Measurements from ENCODE around the gene CBFA2T3. TPM values are rescaled to one million over a fixed set of nuclear protein-coding genes. Genes with fewer than 3 reads are reported as not detected.
A peak's percentile ranks its signal among the peaks of the same experiment; 100 is the strongest.
"Not testable (repeated sequence)": the region's sequence is repeated elsewhere in the genome, so short reads cannot be mapped to it uniquely, and the experiment has no call there.

CBFA2T3 gene
- total RNA-seq, 2 donors from 2014 or later = 0.19 TPM; not detected in 1

- Mint-ChIP-seq H3K9me3 (no peaks in the 10 kb centered on the region), H3K27me3 (peaks cover 10% of the 10 kb centered on the region), H3K36me3 (ENCODE audit: low read depth) (no peaks in the 10 kb centered on the region), H3K4me1 (peaks cover 3% of the 10 kb centered on the region), H3K4me3 (no peak overlapping the region), H3K27ac (no peak overlapping the region)
- ATAC-seq (replicated peaks) = no peak
These were observed 40.7 kb upstream of the CBFA2T3 start for GRCh38 chr16:89017543-89018281.

GRCh38 chr16:89016561-89016960, 39.6 kb upstream of the CBFA2T3 start:
- not testable (repeated sequence) for ATAC-seq (replicated peaks); H3K27ac Mint-ChIP-seq; H3K4me1 Mint-ChIP-seq; H3K4me3 Mint-ChIP-seq; H3K36me3 Mint-ChIP-seq (ENCODE audit: low read depth); H3K9me3 Mint-ChIP-seq
- H3K27me3 Mint-ChIP-seq = peaks cover 16% of the 10 kb centered on the region

DNA sequence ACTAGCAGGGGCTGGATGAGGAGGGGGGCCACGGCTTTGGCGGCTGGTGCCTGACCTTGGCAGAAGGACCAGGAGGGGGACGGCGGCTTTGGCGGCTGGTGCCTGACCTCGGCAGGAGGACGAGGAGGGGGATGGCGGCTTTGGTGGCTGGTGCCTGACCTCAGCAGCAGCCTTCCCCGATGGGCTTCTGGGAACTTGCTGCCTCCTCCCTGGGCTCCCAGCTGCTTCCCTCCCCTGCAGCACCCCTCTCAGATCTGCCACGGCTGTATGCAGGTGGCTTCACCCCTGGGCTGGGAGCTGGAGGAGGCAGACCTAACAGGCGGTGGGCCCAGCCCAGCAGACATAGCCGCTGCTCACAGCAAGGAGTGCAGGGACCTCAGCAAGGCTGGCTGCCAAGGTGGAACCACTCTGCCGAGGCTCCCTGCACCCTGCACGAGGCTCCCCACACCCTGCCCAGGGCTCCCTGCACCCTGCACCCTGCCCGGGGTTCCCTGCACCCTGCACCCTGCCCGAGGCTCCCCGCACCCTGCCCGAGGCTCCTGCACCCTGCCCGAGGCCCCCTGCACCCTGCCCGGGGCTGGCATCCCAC, 38.4 kb upstream of the CBFA2T3 start:
- no peak for ATAC-seq (replicated peaks)
- no peaks in the 10 kb centered on the region for H3K9me3 Mint-ChIP-seq
- H3K4me1 Mint-ChIP-seq = peaks cover 4% of the 10 kb centered on the region
- H3K27me3 Mint-ChIP-seq = peaks cover 16% of the 10 kb centered on the region
- no peak overlapping the region for H3K4me3 Mint-ChIP-seq
- H3K27ac Mint-ChIP-seq = no peak overlapping the region
- H3K36me3 Mint-ChIP-seq (ENCODE audit: low read depth) = no peaks in the 10 kb centered on the region

GRCh38 chr16:89014403-89015230, 37.6 kb upstream of the CBFA2T3 start:
- ATAC-seq (replicated peaks) = no peak
- Mint-ChIP-seq H3K36me3 (ENCODE audit: low read depth) (no peaks in the 10 kb centered on the region), H3K4me1 (peaks cover 4% of the 10 kb centered on the region), H3K9me3 (no peaks in the 10 kb centered on the region), H3K4me3 (no peak overlapping the region), H3K27me3 (peaks cover 20% of the 10 kb centered on the region), H3K27ac (no peak overlapping the region)

GRCh38 chr16:89013692-89014402, 36.8 kb upstream of the CBFA2T3 start:
- peaks cover 20% of the 10 kb centered on the region for H3K27me3 Mint-ChIP-seq
- no peak overlapping the region for H3K4me3 Mint-ChIP-seq
- no peaks in the 10 kb centered on the region for H3K36me3 Mint-ChIP-seq (ENCODE audit: low read depth)
- H3K4me1 Mint-ChIP-seq = peaks cover 4% of the 10 kb centered on the region
- no peaks in the 10 kb centered on the region for H3K9me3 Mint-ChIP-seq
- no peak for ATAC-seq (replicated peaks)
- H3K27ac Mint-ChIP-seq = no peak overlapping the region

- no peak overlapping the region for H3K27ac Mint-ChIP-seq
- ATAC-seq (replicated peaks) = no peak
These were observed 36.1 kb upstream of the CBFA2T3 start for GRCh38 chr16:89013111-89013510.

GRCh38 chr16:89012622-89012995, 35.6 kb upstream of the CBFA2T3 start:
- Mint-ChIP-seq H3K27ac (no peak overlapping the region), H3K27me3 (peaks cover 20% of the 10 kb centered on the region), H3K4me3 (no peak overlapping the region), H3K4me1 (peaks cover 4% of the 10 kb centered on the region), H3K36me3 (ENCODE audit: low read depth) (no peaks in the 10 kb centered on the region), H3K9me3 (no peaks in the 10 kb centered on the region)
- ATAC-seq (replicated peaks) = no peak

More at GRCh38 chr16:89013111-89013510, 36.1 kb upstream of the CBFA2T3 start:
- Mint-ChIP-seq H3K9me3 (no peaks in the 10 kb centered on the region), H3K36me3 (ENCODE audit: low read depth) (no peaks in the 10 kb centered on the region), H3K27me3 (peaks cover 20% of the 10 kb centered on the region), H3K4me3 (no peak overlapping the region), H3K4me1 (peaks cover 4% of the 10 kb centered on the region)

DNA sequence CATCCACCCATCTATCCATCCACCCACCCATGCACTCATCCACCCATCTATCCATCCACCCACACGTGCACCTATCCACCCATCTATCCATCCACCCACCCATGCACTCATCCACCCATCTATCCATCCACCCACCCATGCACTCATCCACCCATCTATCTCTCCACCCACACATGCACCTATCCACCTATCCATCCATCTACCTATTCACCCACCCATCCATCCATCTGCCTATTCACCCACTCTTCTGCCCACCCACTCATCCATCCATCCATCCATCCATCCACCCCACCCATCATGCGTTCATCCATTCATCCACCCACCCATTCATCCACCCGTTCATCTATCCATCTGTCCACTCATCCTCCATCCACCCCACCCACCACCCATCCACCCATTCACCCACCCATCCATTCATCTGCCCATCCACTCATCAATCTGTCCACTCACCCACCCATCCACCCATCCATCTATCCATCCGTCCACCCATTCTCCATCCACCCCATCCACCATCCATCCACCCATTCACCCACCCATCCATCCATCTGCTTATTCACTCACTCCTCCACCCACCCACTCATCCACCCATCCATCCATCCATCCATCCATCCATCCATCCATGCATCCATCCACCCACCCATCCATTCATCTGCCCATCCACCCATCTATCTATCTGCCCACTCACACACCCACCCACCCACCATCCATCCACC, 35.1 kb upstream of the CBFA2T3 start:
- Mint-ChIP-seq H3K9me3 (no peaks in the 10 kb centered on the region), H3K36me3 (ENCODE audit: low read depth) (no peaks in the 10 kb centered on the region), H3K4me1 (peaks cover 4% of the 10 kb centered on the region), H3K27ac (no peak overlapping the region), H3K4me3 (no peak overlapping the region), H3K27me3 (peaks cover 24% of the 10 kb centered on the region)
- no peak for ATAC-seq (replicated peaks)

DNA sequence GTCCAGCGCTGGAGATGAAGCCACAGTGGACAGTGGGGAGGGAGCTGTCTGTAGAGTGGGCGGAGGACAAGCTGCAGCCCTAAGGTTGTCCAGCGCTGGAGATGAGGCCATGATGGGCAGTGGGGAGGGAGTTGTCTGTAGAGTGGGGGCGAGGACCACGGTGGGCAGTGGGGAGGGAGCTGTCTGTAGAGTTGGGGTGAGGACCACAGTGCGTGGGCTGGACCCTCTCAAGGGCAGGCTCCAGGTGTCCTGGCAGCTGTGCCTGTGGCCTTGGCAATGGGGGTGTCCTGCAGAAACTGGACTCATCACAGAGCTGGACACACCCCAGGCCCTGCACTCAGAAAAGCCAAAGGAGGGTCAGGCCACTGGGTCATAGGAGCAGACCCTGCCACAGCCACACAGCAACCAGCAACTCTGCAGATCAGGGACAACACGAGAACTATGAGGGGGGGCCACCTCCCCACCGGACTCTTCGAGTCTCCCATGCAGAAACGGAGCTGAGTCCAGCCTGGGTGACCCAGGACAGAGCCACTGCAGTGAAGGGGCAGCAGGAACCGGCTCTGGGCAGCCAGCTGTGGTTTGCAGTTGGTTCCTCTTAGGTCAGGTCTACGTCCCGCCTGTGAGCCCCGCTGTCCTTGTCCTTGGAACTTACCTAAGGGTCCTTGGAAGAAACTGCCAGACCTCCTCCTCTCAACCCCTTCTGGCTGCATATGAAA, 33.4 kb upstream of the CBFA2T3 start:
- H3K27me3 Mint-ChIP-seq = peaks cover 24% of the 10 kb centered on the region
- H3K9me3 Mint-ChIP-seq = no peaks in the 10 kb centered on the region
- H3K36me3 Mint-ChIP-seq (ENCODE audit: low read depth) = no peaks in the 10 kb centered on the region
- H3K4me1 Mint-ChIP-seq = peaks cover 4% of the 10 kb centered on the region
- H3K27ac Mint-ChIP-seq = no peak overlapping the region
- H3K4me3 Mint-ChIP-seq = no peak overlapping the region
- ATAC-seq (replicated peaks) = no peak

DNA sequence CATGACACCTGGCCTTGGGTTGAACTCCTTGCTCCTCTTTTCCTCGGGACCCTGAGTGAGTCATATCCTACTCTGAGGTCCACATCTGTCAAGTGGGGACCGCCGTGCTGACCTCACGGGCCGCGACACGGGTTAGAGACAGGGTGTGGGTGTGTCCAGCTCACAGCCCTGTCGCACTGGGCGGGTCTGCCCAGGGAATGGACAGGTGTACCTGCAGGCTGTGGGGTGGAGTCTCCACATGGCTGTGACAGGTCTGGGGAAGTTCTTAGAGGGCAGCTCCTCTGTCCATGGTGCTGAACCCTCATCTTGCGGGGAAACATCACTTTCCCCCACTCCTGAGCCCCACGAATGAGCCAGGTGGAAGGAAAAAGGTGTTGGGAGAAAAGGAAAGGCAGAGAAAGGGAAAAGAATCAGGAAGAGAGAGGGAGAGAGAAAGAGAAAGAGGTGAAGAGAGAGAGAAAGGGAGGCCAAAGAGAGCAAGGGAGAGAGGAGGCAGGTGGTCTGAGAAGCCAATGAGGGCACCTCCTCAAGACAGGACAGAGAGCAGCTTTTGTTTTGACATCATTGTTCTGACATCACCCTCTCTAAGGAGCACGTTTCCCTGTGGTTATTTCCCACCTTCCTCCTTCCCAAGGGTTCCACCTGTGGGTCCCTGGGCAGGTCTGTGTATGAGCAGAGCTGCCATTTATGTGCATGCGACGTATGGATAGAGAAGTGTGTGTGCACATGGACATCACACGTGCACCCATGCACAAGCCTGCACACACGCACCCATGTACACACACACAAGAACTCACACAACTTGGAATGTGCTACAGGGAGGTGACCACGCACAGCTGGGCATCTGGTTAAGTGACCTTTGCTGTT, 32.6 kb upstream of the CBFA2T3 start:
- Mint-ChIP-seq H3K36me3 (ENCODE audit: low read depth) (no peaks in the 10 kb centered on the region), H3K4me3 (no peak overlapping the region), H3K4me1 (peaks cover 4% of the 10 kb centered on the region), H3K27me3 (peaks cover 26% of the 10 kb centered on the region), H3K9me3 (no peaks in the 10 kb centered on the region), H3K27ac (no peak overlapping the region)
- peak; percentile 52 for ATAC-seq (replicated peaks)

DNA sequence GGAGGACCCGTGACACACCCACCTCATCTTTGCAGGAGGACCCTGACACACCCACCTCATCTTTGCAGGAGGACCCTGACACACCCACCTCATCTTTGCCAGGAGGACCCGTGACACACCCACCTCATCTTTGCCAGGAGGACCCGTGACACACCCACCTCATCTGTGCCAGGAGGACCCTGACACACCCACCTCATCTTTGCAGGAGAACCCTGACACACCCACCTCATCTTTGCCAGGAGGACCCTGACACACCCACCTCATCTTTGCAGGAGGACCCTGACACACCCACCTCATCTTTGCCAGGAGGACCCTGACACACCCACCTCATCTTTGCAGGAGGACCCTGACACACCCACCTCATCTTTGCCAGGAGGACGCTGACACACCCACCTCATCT, 31.8 kb upstream of the CBFA2T3 start:
- H3K36me3 Mint-ChIP-seq (ENCODE audit: low read depth); H3K27ac Mint-ChIP-seq; H3K4me1 Mint-ChIP-seq; H3K4me3 Mint-ChIP-seq; H3K9me3 Mint-ChIP-seq; ATAC-seq (replicated peaks): not testable (repeated sequence)
- peaks cover 29% of the 10 kb centered on the region for H3K27me3 Mint-ChIP-seq

DNA sequence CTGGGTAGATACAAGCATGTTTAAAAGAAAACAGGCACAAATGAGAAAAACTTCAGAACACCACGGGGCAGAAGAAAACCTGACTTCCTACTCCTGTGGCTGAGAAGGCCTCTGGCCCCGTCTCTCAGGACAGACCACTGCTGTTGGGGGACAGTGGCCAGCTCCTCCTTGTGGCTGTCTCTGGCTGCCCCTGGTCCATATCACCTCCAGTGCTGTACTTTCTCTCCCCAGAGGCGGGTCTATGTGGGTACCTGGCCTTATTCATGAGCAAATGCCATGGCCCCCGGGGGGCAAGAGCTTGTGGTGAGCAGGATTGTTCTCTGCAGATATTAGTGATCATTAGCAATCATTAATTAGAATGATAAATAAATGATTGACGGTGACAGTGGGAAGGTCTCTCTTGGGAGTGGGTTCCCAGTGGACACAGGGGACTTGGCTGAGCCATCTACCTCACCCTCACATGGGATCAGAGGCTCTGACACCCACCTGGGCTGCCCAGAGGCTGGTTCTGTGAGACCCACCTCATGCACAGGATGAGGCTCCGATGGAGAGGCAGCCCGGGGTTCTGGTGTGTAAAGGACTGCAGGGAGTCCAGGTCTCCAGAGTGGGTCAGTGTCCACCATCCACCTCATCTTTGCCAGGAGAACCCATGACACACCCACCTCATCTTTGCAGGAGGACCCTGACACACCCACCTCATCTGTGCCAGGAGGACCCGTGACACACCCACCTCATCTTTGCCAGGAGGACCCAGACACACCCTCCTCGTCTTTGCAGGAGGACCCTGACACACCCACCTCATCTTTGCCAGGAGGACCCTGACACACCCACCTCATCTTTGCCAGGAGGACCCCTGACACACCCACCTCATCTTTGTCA, 30.6 kb upstream of the CBFA2T3 start:
- Mint-ChIP-seq H3K36me3 (ENCODE audit: low read depth) (no peaks in the 10 kb centered on the region), H3K9me3 (no peaks in the 10 kb centered on the region), H3K4me1 (peaks cover under 1% of the 10 kb centered on the region), H3K27ac (no peak overlapping the region), H3K4me3 (no peak overlapping the region), H3K27me3 (peaks cover 18% of the 10 kb centered on the region)
- no peak for ATAC-seq (replicated peaks)
